Liver (tissue), 9 donors: ENCODE data around the gene PNCK. TPM values are rescaled to one million over a fixed set of nuclear protein-coding genes. Genes with fewer than 3 reads are reported as not detected.

Experiments used
- DNase-seq: peaks from one replicate; pipeline ENCODE4 v3.0.0-alpha.2; 2017; ENCODE audit warnings: low spot score
- H3K27ac ChIP-seq, 2 donors: one replicate each; pipeline ENCODE4 v1.7.0; 2013; ENCODE audit warnings: inconsistent platforms in 2 of 2, low read length in 2 of 2, control low read depth in 1 of 2, low read depth in 1 of 2, mild to moderate bottlenecking in 1 of 2
- H3K27me3 ChIP-seq, 4 donors: one replicate each; pipeline versions ENCODE4 v1.6.1 to v1.7.0; 2013; ENCODE audit warnings: low read length in 3 of 4, inconsistent platforms in 1 of 4, mild to moderate bottlenecking in 1 of 4, moderate library complexity in 1 of 4; ENCODE audit not compliant: control insufficient read depth in 4 of 4, insufficient read depth in 4 of 4
- H3K36me3 ChIP-seq, 4 donors: one replicate each; pipeline versions ENCODE4 v1.6.1 to v1.7.0; 2013; ENCODE audit warnings: low read length in 3 of 4, mild to moderate bottlenecking in 3 of 4, low read depth in 1 of 4, moderate library complexity in 1 of 4; ENCODE audit not compliant: control insufficient read depth in 4 of 4, insufficient read depth in 3 of 4
- H3K4me1 ChIP-seq, 4 donors: one replicate each; pipeline versions ENCODE4 v1.6.1 to v1.7.0; 2013; ENCODE audit warnings: low read length in 3 of 4, mild to moderate bottlenecking in 3 of 4, moderate library complexity in 1 of 4; ENCODE audit not compliant: control insufficient read depth in 4 of 4, insufficient read depth in 4 of 4
- H3K4me3 ChIP-seq, 3 donors: one replicate each; pipeline versions ENCODE4 v1.6.1 to v1.7.0; 2013; ENCODE audit warnings: low read length in 3 of 3, control low read depth in 1 of 3, low read depth in 1 of 3, mild to moderate bottlenecking in 1 of 3
- H3K9ac ChIP-seq, 2 donors: one replicate each; pipeline ENCODE4 v1.7.0; 2013; ENCODE audit warnings: low read length in 2 of 2, mild to moderate bottlenecking in 2 of 2, moderate library complexity in 2 of 2, control low read depth in 1 of 2, low read depth in 1 of 2
- H3K9me3 ChIP-seq, 4 donors: one replicate each; pipeline versions ENCODE4 v1.6.1 to v1.7.0; 2013; ENCODE audit warnings: low read length in 3 of 4; ENCODE audit not compliant: control insufficient read depth in 4 of 4
- ATF3 ChIP-seq: IDR thresholded peaks from 2 replicates; pipeline ENCODE4 v1.6.1; 2016; ENCODE audit warnings: antibody characterized with exemption
- CTCF ChIP-seq: fragments of 150-350 bp; IDR thresholded peaks from 2 replicates; pipeline ENCODE4 v1.5.1; 2017; ENCODE audit warnings: improper control_type of control experiment, low read depth, low read length; ENCODE audit not compliant: missing input control
- EGR1 ChIP-seq, 2 donors: IDR thresholded peaks; 2 replicates each; pipeline ENCODE4 v1.6.1; 2016 to 2018; ENCODE audit warnings: antibody characterized with exemption in 2 of 2, low read depth in 2 of 2
- FOXA2 ChIP-seq: IDR thresholded peaks from 2 replicates; pipeline ENCODE4 v1.6.1; 2016; ENCODE audit warnings: antibody characterized with exemption
- GABPA ChIP-seq, 2 donors: IDR thresholded peaks in 1 of 2; conservative IDR thresholded peaks in 1 of 2; 2 replicates each; pipeline ENCODE4 v1.6.1; 2016; ENCODE audit warnings: antibody characterized with exemption in 2 of 2, mild to moderate bottlenecking in 1 of 2, moderate library complexity in 1 of 2
- HNF4A ChIP-seq, 2 donors: conservative IDR thresholded peaks; 2 replicates each; pipeline ENCODE4 v1.6.1; 2016; ENCODE audit warnings: antibody characterized with exemption in 2 of 2, mild to moderate bottlenecking in 2 of 2
- HNF4G ChIP-seq: IDR thresholded peaks from 2 replicates; pipeline ENCODE4 v1.6.1; 2016; ENCODE audit warnings: antibody characterized with exemption
- NR2F2 ChIP-seq: IDR thresholded peaks from 2 replicates; pipeline ENCODE4 v1.6.1; 2016; ENCODE audit warnings: antibody characterized with exemption
- RAD21 ChIP-seq, 2 donors: IDR thresholded peaks; 2 replicates each; pipeline ENCODE4 v1.6.1; 2016; ENCODE audit warnings: antibody characterized with exemption in 2 of 2, mild to moderate bottlenecking in 2 of 2
- REST ChIP-seq: IDR thresholded peaks from 2 replicates; pipeline ENCODE4 v1.6.1; 2016; ENCODE audit warnings: antibody characterized with exemption, mild to moderate bottlenecking
- RXRA ChIP-seq, 2 donors: IDR thresholded peaks; 2 replicates each; pipeline ENCODE4 v1.6.1; 2017 to 2018; ENCODE audit warnings: antibody characterized with exemption in 2 of 2, mild to moderate bottlenecking in 1 of 2
- SP1 ChIP-seq: IDR thresholded peaks from 2 replicates; pipeline ENCODE4 v1.6.1; 2018; ENCODE audit warnings: antibody characterized with exemption, mild to moderate bottlenecking
- TAF1 ChIP-seq: conservative IDR thresholded peaks from 2 replicates; pipeline ENCODE4 v1.6.1; 2016; ENCODE audit warnings: antibody characterized with exemption, mild to moderate bottlenecking
- YY1 ChIP-seq: IDR thresholded peaks from 2 replicates; pipeline ENCODE4 v1.6.1; 2016; ENCODE audit warnings: antibody characterized with exemption, mild to moderate bottlenecking
- ZBTB33 ChIP-seq: IDR thresholded peaks from 2 replicates; pipeline ENCODE4 v1.6.1; 2016; ENCODE audit warnings: antibody characterized with exemption
- WGBS: extraction: QIAGEN DNeasy Blood & Tissue Kit; methylation state at CpG from one replicate; pipeline ENCODE4 v1.1.7; 2013; 5-methylcytosine and 5-hydroxymethylcytosine counted together
- polyA plus RNA-seq, 2 donors: library from polyadenylated mRNA; stranded (reverse) in 1 of 2; unstranded in 1 of 2; fragments of 200-250 nt in 1 of 2; fragments of >200 nt in 1 of 2; fragmentation: Nextera tagmentation in 1 of 2; extraction: Ambion mirVana in 1 of 2; gene quantifications; one replicate each; pipeline versions ENCODE4 v1.2.1 to v1.2.3, GENCODE V29; 2013 to 2015
- total RNA-seq, 2 donors: library from RNA; depleted of rRNA; stranded (reverse); fragments of >200 nt; gene quantifications; one replicate each; pipeline ENCODE4 v1.2.3, GENCODE V29; 2014
- TF ChIP-seq, protein P1 (sequence below): IDR thresholded peaks from 2 replicates; pipeline ENCODE4 v1.6.1; 2016; ENCODE audit warnings: antibody characterized with exemption
- donor health status: healthy.
- donor health status: healthy.
- donor health status: healthy.
- donor health status: healthy.
- donor health status: healthy.

PNCK gene
- total and polyA plus RNA-seq, 4 donors, result 0.02 to 0.17 TPM; not detected in 2

- Histone ChIP-seq H3K27me3 (no peaks in the 10 kb centered on the region), H3K9ac (no peak overlapping the region), H3K36me3 (no peaks in the 10 kb centered on the region), H3K4me3 (no peak overlapping the region), H3K9me3 (no peaks in the 10 kb centered on the region), H3K4me1 (no peaks in the 10 kb centered on the region), H3K27ac (no peak overlapping the region)
- 76% methylated on average over 24 of the region's 24 CpGs for WGBS
- DNase-seq, result no peak
- TF ChIP-seq SP1 (no peak), FOXA2 (no peak), CTCF (no peak), TAF1 (no peak), ZBTB33 (no peak), NR2F2 (no peak), HNF4G (no peak), YY1 (no peak), RXRA (IDR thresholded peaks at IDR 0.05) (no peak), ATF3 (no peak), REST (no peak), RAD21 (IDR thresholded peaks at IDR 0.05) (no peak), EGR1 (IDR thresholded peaks at IDR 0.05; ENCODE audit: low read depth in 2 of 2) (no peak)
- TF ChIP-seq, protein P1, sequence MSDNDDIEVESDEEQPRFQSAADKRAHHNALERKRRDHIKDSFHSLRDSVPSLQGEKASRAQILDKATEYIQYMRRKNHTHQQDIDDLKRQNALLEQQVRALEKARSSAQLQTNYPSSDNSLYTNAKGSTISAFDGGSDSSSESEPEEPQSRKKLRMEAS, result no peak
Observed at GRCh38 chrX:153692611-153693156, 19.1 kb upstream of the PNCK start.

DNA sequence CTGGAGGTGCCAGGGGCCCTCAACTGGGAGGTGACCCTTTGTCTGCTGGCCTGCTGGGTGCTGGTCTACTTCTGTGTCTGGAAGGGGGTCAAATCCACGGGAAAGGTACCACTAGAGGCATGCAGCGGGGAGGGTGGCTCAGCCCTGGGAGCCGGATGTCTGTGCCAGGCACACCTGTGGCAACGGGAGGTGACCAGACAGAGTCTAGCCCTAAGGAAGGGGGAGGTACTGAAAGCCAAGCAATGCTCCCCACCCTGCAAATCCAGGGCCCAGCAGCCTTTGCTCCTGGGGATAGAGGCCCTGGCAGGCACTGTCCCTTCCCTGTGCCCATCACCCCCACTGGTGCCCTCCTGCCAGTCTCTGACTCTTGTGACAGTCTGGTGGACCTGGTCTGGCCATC lies 18.4 kb upstream of the PNCK start:
- no peak overlapping the region for H3K4me3 ChIP-seq
- no peaks in the 10 kb centered on the region for H3K36me3 ChIP-seq
- 80% methylated on average over 4 of the region's 4 CpGs for WGBS
- DNase-seq, result no peak
- no peaks in the 10 kb centered on the region for H3K9me3 ChIP-seq
- TF ChIP-seq FOXA2 (no peak), YY1 (no peak), RAD21 (IDR thresholded peaks at IDR 0.05) (no peak), REST (no peak), HNF4G (no peak), RXRA (IDR thresholded peaks at IDR 0.05) (no peak), NR2F2 (no peak), HNF4A (conservative IDR thresholded peaks at IDR 0.05) (no peak), EGR1 (IDR thresholded peaks at IDR 0.05; ENCODE audit: low read depth in 2 of 2) (no peak), SP1 (no peak), GABPA (IDR thresholded peaks at IDR 0.05 in 1 of 2, conservative IDR thresholded peaks at IDR 0.05 in 1 of 2) (no peak), ATF3 (no peak)
- TF ChIP-seq, protein P1, result no peak
- no peak overlapping the region for H3K9ac ChIP-seq
- no peaks in the 10 kb centered on the region for H3K27me3 ChIP-seq
- H3K4me1 ChIP-seq, result peaks cover 0 to 2% (median 0%) of the 10 kb centered on the region in 4 donors
- H3K27ac ChIP-seq, result no peak overlapping the region
